Activated T-helper 1 cell treated with anti-CD3 and anti-CD28 coated beads, Interleukin-2, amount 50 U/mL, for 16 hours (primary cell): ENCODE measurements around the gene APOL2.

Experiments
- DNase-seq, 2 donors: peaks; one replicate each; pipeline ENCODE4 v3.0.0-alpha.2; 2020; ENCODE audit warnings: low read depth in 1 of 2, low spot score in 1 of 2

Gene APOL2

DNA sequence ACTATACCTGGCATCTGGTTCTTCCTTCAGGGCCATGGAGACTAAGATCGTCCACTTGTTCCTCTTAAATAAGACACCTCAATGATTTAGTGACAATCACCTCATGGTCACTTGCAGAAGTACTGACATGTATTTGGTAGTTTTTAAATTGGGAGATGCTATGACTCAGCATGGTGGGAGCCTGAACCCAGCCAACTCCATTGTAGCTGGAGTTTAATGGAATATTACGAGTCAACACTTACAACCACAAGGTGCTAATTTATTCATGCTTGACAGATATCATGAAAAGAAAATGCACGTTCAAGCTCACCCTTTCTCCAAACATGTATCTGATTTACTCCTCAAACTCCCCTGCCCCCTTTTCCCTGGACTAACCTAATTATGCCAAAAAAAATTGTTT, 62.2 kb downstream of the APOL2 start:
- DNase-seq = no peak
